GM18526 (cell line): ENCODE measurements around the gene CDK15.

ENCODE experiments used
- POLR2A ChIP-seq: IDR thresholded peaks from 3 replicates; pipeline ENCODE4 v1.6.1; 2011; ENCODE audit not compliant: insufficient read length; ENCODE audit errors: extremely low read depth

Gene CDK15

DNA sequence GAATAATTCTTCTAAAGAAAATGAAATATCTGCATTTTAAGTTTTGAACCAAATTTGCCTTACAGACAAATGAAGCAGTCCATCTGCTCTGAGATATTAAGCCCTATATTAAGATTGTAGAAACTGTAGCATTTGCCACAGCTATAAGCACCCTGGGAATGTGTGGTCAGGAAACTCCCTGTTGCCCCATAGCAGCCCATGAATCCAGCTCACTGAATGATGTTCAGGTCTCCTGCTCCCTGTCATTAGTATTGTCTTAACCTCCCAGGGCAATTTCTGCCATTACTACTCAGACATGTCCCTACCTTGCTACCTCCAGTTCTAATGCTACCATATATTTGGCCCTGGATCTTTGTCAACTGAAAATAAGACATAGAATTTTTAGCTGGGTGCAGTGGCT, 41.1 kb downstream of the CDK15 start:
- TF ChIP-seq POLR2A, result no peak

GRCh38 chr2:201852462-201852861, 46.1 kb downstream of the CDK15 start:
- no peak for TF ChIP-seq POLR2A

- TF ChIP-seq POLR2A, result no peak
These were observed 46.6 kb downstream of the CDK15 start for GRCh38 chr2:201852878-201853415.

- no peak for TF ChIP-seq POLR2A
These were observed 48.0 kb downstream of the CDK15 start for GRCh38 chr2:201854221-201854801.

- TF ChIP-seq POLR2A, result no peak
These were observed 48.5 kb downstream of the CDK15 start for GRCh38 chr2:201854841-201855240.

GRCh38 chr2:201855356-201855755, 49.0 kb downstream of the CDK15 start:
- no peak for TF ChIP-seq POLR2A

GRCh38 chr2:201857326-201857725, 51.0 kb downstream of the CDK15 start:
- TF ChIP-seq POLR2A, result no peak

DNA sequence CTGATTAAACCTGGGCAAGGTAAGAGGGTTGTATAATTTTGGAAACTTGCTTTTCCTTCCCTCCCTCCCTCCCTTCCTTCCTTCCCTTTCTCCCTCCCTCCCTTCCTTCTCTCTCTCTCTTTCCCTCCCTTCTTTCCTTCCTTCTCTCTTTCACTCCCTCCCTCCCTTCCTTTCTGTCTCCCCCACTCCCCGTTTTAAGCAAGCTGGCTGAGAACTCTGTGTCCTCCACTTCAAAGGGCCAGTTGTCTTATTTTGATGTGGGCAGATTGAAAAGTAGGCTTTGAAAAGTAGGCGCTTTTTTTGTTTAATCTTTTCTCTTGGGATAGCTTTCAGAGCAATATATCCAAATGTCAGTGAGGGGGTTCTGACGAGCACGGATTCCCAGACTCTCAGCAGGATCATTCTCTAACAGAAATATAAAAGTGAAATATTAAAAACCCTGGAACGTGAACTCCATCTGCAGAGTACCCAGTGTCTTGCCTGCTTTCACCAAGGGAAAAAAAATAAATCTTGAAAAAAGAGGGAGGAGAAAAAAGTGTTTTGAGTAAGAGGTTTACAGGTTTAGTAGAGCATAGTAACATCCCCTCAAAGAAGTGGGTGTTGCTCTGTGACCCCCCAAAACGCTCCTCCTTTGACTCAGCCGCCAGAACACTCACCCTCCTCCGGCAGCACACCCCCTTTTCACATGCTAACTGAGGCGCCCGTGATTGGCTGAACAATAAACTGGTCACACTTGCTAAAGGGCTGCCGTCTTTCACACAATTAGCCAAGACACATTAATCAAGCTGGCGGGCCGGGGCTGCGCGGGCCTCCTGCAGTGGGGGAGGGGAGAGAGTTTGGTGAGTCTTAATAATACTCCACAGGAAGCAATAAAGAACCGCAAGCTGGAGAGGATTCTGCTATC, 52.2 kb downstream of the CDK15 start:
- TF ChIP-seq POLR2A, result no peak

DNA sequence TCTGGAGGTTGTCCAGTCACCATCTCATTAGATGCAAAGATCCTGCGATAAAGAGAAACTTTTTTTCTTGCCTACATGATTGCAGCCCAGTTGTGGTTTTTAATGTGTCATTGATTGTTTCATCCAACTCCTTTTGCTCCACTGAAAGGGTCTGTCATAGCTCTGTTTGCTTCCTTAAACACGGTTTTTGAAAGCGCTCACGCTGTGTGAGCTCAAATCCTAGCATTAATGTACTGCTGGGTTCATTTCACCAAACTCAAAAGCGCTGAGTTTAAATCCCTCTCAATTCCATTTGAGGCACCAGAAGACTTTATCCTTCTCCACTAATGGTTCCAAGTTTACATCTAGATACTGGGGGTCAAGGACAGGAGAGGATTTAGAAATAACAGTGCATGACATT, 53.6 kb downstream of the CDK15 start:
- no peak for TF ChIP-seq POLR2A

DNA sequence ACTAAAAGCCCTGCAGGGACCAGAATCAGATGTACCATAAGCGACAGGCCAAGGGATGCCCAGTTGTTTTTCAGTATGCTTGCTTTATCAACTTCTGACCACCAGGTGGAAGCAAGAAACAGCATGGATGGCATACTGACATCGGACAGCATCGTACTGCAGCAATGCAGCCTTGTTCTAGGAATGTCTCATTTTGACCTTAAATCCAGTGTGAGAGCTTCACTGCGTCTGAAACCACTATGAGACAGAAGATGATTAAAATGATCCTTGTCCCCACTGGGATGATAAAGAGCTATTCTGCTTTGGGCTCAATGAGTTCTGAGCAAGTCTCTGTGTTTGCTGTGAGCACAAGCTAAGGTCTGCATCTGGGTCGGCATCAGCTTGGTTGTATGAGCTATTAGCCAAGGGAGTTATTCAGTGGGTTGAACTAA, 54.3 kb downstream of the CDK15 start:
- no peak for TF ChIP-seq POLR2A

DNA sequence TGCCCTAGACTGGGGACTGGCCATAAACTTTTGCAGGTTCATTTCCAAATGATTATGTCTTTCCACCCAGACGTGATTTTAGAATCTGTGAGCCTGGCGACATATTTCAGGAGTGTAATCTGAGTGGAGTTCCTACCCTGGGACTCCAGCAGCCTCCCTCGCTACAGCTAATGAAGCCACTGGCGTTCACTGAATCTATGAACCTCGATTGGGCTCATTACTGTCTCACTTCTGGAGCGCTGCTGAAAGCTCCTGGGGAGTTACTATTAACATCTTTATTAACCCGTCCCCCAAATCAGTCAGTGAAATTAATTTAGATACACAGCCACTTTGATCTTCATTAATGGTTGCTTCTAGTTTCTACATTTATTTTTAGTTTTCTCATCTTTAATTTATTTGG, 56.5 kb downstream of the CDK15 start:
- TF ChIP-seq POLR2A, result no peak

GRCh38 chr2:201866643-201867473, 60.5 kb downstream of the CDK15 start:
- TF ChIP-seq POLR2A, result no peak

- TF ChIP-seq POLR2A, result no peak
These were observed 65.1 kb downstream of the CDK15 start for GRCh38 chr2:201871471-201871870.

DNA sequence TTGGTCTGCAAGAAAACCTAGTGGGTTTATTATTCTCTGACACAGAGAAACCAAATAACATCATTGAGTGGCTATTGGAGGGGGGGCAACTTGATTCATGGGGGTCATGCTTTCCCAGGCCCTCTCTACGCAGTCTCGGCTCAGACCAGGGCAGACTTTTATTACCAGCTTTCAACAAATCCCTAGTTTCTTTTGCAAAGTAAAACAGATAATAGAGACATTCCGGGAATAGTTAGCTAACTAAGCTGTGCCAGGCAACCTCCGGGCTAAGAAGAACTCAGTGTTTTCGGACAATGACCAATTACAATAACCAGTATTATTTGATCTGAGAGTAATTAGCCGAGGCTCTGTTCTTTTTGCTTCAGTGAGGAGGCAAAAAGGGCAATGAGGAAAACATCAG, 66.3 kb downstream of the CDK15 start:
- TF ChIP-seq POLR2A, result no peak

GRCh38 chr2:201879996-201880395, 73.7 kb downstream of the CDK15 start:
- no peak for TF ChIP-seq POLR2A
